ENCODE data around the gene NXT1.

DNA sequence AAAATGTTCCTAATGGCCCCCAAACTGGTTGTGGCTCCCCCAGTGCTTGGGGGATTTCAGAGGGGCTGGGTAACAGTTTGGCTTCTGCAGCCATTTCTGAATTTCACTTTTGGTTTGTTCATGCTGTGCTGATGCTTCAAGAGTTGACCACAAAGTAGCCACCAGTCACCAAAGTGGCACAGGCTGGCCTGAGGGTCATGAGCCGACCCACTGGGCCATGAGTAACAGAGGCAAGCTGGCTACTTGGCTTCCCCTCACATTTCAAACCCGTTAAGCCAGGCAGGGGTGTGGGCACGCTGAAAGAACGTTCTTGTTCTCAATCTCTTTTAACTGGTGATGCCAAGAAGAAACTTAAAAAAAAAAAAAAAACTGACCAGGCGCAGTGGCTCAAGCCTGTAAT is 15.1 kb upstream of the NXT1 start:
- TF ChIP-seq, protein P1, sequence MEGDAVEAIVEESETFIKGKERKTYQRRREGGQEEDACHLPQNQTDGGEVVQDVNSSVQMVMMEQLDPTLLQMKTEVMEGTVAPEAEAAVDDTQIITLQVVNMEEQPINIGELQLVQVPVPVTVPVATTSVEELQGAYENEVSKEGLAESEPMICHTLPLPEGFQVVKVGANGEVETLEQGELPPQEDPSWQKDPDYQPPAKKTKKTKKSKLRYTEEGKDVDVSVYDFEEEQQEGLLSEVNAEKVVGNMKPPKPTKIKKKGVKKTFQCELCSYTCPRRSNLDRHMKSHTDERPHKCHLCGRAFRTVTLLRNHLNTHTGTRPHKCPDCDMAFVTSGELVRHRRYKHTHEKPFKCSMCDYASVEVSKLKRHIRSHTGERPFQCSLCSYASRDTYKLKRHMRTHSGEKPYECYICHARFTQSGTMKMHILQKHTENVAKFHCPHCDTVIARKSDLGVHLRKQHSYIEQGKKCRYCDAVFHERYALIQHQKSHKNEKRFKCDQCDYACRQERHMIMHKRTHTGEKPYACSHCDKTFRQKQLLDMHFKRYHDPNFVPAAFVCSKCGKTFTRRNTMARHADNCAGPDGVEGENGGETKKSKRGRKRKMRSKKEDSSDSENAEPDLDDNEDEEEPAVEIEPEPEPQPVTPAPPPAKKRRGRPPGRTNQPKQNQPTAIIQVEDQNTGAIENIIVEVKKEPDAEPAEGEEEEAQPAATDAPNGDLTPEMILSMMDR (conservative IDR thresholded peaks at IDR 0.05) = no peak
- no peak for TF ChIP-seq ZFX (IDR thresholded peaks at IDR 0.05)

All from C4-2B (cell line).